Activated T-helper 1 cell treated with anti-CD3 and anti-CD28 coated beads, Interleukin-2, amount 50 U/mL, for 16 hours (primary cell): ENCODE data around the gene U2SURP.
"Not testable (repeated sequence)": the region's sequence is repeated elsewhere in the genome, so short reads cannot be mapped to it uniquely, and the experiment has no call there.

Experiments
- DNase-seq, 2 donors: peaks; one replicate each; pipeline ENCODE4 v3.0.0-alpha.2; 2020; ENCODE audit warnings: low read depth in 1 of 2, low spot score in 1 of 2

Gene U2SURP

GRCh38 chr3:143070977-143071551 is 69.7 kb downstream of the U2SURP start:
- no peak for DNase-seq

- DNase-seq, result no peak
Observed at GRCh38 chr3:143071776-143072175, 70.4 kb downstream of the U2SURP start.

- DNase-seq, result not testable (repeated sequence)
Observed at GRCh38 chr3:143072298-143073020, 71.1 kb downstream of the U2SURP start.

GRCh38 chr3:143073541-143073940 is 72.2 kb downstream of the U2SURP start:
- not testable (repeated sequence) for DNase-seq

- DNase-seq, result not testable (repeated sequence)
Observed at GRCh38 chr3:143073983-143074382, 72.6 kb downstream of the U2SURP start.

GRCh38 chr3:143078883-143079282 is 77.5 kb downstream of the U2SURP start:
- DNase-seq, result no peak

- DNase-seq, result no peak
Observed at GRCh38 chr3:143080196-143080595, 78.8 kb downstream of the U2SURP start.

- no peak for DNase-seq
Observed at GRCh38 chr3:143081365-143081764, 80.0 kb downstream of the U2SURP start.

GRCh38 chr3:143081844-143082778 is 80.7 kb downstream of the U2SURP start:
- no peak for DNase-seq

GRCh38 chr3:143083781-143084180 is 82.4 kb downstream of the U2SURP start:
- no peak for DNase-seq

GRCh38 chr3:143084856-143085731 is 83.7 kb downstream of the U2SURP start:
- no peak for DNase-seq

- DNase-seq, result no peak
Observed at GRCh38 chr3:143088835-143089234, 87.5 kb downstream of the U2SURP start.

GRCh38 chr3:143089965-143090364 is 88.6 kb downstream of the U2SURP start:
- no peak for DNase-seq

GRCh38 chr3:143090486-143090885 is 89.1 kb downstream of the U2SURP start:
- no peak for DNase-seq

- DNase-seq, result no peak
Observed at GRCh38 chr3:143090976-143091837, 89.8 kb downstream of the U2SURP start.

- no peak for DNase-seq
Observed at GRCh38 chr3:143092191-143092590, 90.8 kb downstream of the U2SURP start.

- no peak for DNase-seq
Observed at GRCh38 chr3:143095813-143096212, 94.4 kb downstream of the U2SURP start.

- DNase-seq, result no peak
Observed at GRCh38 chr3:143098032-143098764, 96.8 kb downstream of the U2SURP start.

GRCh38 chr3:143099210-143099609 is 97.8 kb downstream of the U2SURP start:
- no peak for DNase-seq
